NCI-H774 (cell line): ENCODE results near the gene MAIP1.

Experiments
- DNase-seq: peaks from one replicate; lab custom pipeline; 2025; lab: John Stamatoyannopoulos, UW

MAIP1 gene

DNA sequence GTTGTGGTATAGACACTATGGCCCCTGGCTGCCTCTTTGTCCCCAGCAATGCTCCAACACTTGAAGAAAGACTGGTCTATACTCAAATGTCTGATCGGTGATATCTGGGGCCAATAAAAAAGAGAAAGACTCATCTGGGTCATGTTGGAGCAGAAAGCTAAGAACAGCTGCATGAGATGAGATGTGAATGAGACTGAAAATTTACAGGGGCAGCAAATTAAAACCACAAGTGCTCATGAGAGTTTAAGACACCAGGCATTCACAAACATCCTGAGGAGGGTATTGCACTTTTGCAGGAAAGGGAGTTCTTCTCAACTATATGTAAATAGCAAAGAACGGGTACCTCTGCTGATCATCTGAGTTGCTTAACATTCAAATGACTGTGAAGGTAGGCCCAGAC is 36.3 kb downstream of the MAIP1 start:
- DNase-seq, result no peak

GRCh38 chr2:199992296-199992695 is 36.9 kb downstream of the MAIP1 start:
- no peak for DNase-seq

- no peak for DNase-seq
These were observed 39.0 kb downstream of the MAIP1 start for GRCh38 chr2:199994371-199994770.

- no peak for DNase-seq
These were observed 39.5 kb downstream of the MAIP1 start for GRCh38 chr2:199994896-199995295.

DNA sequence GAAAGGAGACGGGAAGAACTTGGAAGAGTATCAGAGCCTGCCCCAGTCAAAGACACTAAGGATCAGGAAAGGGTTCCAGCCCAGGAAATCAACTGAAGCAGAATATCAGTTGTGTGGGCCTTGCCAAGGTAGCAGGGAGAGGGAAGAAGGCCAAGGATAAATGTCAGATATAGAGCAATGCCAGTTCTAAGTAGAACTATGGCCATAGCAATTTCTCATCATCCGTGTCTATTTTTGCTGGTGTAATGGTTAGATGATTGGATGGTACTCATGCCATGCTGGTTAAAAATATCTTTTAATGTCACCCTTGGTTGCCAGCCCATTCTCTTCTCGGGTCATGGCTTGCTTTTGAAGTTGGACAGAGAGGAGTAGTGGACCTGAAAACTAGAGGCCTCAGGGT is 41.9 kb downstream of the MAIP1 start:
- no peak for DNase-seq

GRCh38 chr2:199999166-199999565 is 43.8 kb downstream of the MAIP1 start:
- DNase-seq, result no peak

GRCh38 chr2:200000444-200001163 is 45.2 kb downstream of the MAIP1 start:
- DNase-seq, result no peak

GRCh38 chr2:200003444-200003843 is 48.1 kb downstream of the MAIP1 start:
- no peak for DNase-seq

GRCh38 chr2:200005675-200006074 is 50.3 kb downstream of the MAIP1 start:
- no peak for DNase-seq

GRCh38 chr2:200007306-200007705 is 51.9 kb downstream of the MAIP1 start:
- DNase-seq, result no peak

- no peak for DNase-seq
These were observed 57.0 kb downstream of the MAIP1 start for GRCh38 chr2:200012401-200012800.
